OCI-LY1 (cell line): ENCODE measurements around the gene ASB8.

Experiments
- H2AFZ ChIP-seq: fragments of 200-600 bp; sonication (generic), shearing (Covaris generic); 2 replicates; pipeline ENCODE4 v1.6.0; 2014; ENCODE audit warnings: antibody characterized with exemption, mild to moderate bottlenecking, low read length
- H3F3A ChIP-seq: fragments of 200-600 bp; sonication (generic), shearing (Covaris generic); 2 replicates; pipeline ENCODE4 v1.6.0; 2014; ENCODE audit warnings: mild to moderate bottlenecking, antibody characterized with exemption, low read length, moderate library complexity; ENCODE audit not compliant: insufficient read depth
- H3K27ac ChIP-seq: fragments of 200-600 bp; sonication (generic); 2 replicates; pipeline ENCODE4 v1.5.1; 2014; ENCODE audit warnings: low read length, mixed run types, mild to moderate bottlenecking, low read depth; ENCODE audit not compliant: poor library complexity, severe bottlenecking
- H3K27me3 ChIP-seq: fragments of 200-600 bp; sonication (generic); 2 replicates; pipeline ENCODE4 v1.6.0; 2014; ENCODE audit warnings: antibody characterized with exemption, mild to moderate bottlenecking, low read length, moderate library complexity; ENCODE audit not compliant: insufficient read depth
- H3K36me3 ChIP-seq: fragments of 200-600 bp; sonication (generic); 2 replicates; pipeline ENCODE4 v1.6.1; 2014; ENCODE audit warnings: mild to moderate bottlenecking, antibody characterized with exemption, low read length, moderate library complexity, mixed read lengths; ENCODE audit not compliant: insufficient read depth
- H3K4me1 ChIP-seq: fragments of 200-600 bp; sonication (generic); 2 replicates; pipeline ENCODE4 v1.5.1; 2014; ENCODE audit warnings: mild to moderate bottlenecking, low read length, moderate library complexity; ENCODE audit not compliant: insufficient read depth, severe bottlenecking
- H3K4me2 ChIP-seq: fragments of 200-600 bp; sonication (generic), shearing (Covaris generic); 2 replicates; pipeline ENCODE4 v1.6.1; 2014; ENCODE audit warnings: low read length
- H3K4me3 ChIP-seq: fragments of 200-600 bp; sonication (generic); 2 replicates; pipeline ENCODE4 v1.5.1; 2014; ENCODE audit warnings: low read length, low read depth, mild to moderate bottlenecking, mixed read lengths; ENCODE audit not compliant: poor library complexity, severe bottlenecking
- H3K79me2 ChIP-seq: fragments of 200-600 bp; shearing (Covaris generic); 2 replicates; pipeline ENCODE4 v1.6.1; 2016; ENCODE audit warnings: mixed run types, low read length, mixed read lengths; ENCODE audit not compliant: insufficient read depth
- H3K9ac ChIP-seq: fragments of 200-600 bp; sonication (generic), shearing (Covaris generic); 2 replicates; pipeline ENCODE4 v1.6.1; 2014; ENCODE audit warnings: mild to moderate bottlenecking, low read length, mixed read lengths
- H3K9me2 ChIP-seq: fragments of 200-600 bp; sonication (generic), shearing (Covaris generic); 2 replicates; pipeline ENCODE4 v1.6.1; 2014; ENCODE audit warnings: low read depth, mild to moderate bottlenecking, low read length, mixed read lengths
- H3K9me3 ChIP-seq: fragments of 200-600 bp; shearing (Covaris generic); 2 replicates; pipeline ENCODE4 v1.6.1; 2014; ENCODE audit warnings: low read length, mixed read lengths
- H4K20me1 ChIP-seq: fragments of 200-600 bp; sonication (generic), shearing (Covaris generic); 2 replicates; pipeline ENCODE4 v1.6.0; 2016; ENCODE audit warnings: mild to moderate bottlenecking, low read length; ENCODE audit not compliant: insufficient read depth
- EZH2 ChIP-seq: fragments of 200-600 bp; sonication (generic), shearing (Covaris generic); IDR thresholded peaks from 2 replicates; pipeline ENCODE4 v1.8.0; 2017; ENCODE audit warnings: borderline replicate concordance, mixed run types, mild to moderate bottlenecking, antibody characterized with exemption, low read length, moderate library complexity, mixed read lengths
- TF ChIP-seq, protein P1 (sequence below): fragments of 200-600 bp; sonication (generic), shearing (Covaris generic); IDR thresholded peaks from 2 replicates; pipeline ENCODE4 v1.5.1; 2017; ENCODE audit warnings: mild to moderate bottlenecking, antibody characterized with exemption, low read length, moderate library complexity, mixed read lengths

Gene ASB8

DNA sequence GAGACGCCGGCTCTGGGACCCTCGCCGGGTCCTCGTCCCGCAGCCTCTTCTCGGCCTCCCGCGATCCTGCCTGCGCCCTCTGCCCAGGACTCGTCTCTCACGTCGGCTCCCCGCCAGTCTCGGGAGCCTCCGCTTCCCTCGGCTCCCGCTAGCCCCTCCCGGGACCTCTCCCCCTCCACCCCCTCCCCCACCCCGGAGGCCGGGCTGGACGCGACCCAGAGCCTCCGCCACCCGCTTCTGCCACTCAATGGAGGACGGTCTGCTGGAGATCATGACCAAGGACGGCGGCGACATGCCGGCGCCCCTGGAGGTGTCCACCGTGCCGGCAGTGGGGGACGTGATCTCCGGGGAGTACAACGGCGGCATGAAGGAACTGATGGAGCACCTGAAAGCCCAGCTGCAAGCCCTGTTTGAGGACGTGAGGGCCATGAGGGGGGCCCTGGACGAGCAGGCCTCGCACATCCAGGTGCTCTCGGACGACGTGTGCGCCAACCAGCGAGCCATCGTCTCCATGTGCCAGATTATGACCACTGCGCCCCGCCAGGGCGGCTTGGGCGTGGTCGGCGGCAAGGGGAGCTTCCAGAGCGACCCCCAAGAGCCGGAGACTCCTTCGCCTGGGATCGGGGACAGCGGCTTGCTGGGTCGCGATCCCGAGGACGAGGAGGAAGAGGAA lies 26.7 kb upstream of the ASB8 start:
- Histone ChIP-seq H3K4me1 (peaks cover 7% of the 10 kb centered on the region), H3K4me3 (peak overlapping the region; percentile 73), H2AFZ (no peak overlapping the region), H3K4me2 (peak overlapping the region; percentile 75), H3K27me3 (no peaks in the 10 kb centered on the region), H3K36me3 (no peaks in the 10 kb centered on the region), H3F3A (no peaks in the 10 kb centered on the region), H3K9me3 (no peaks in the 10 kb centered on the region), H3K79me2 (no peaks in the 10 kb centered on the region), H4K20me1 (no peaks in the 10 kb centered on the region), H3K27ac (no peak overlapping the region), H3K9me2 (no peaks in the 10 kb centered on the region), H3K9ac (no peak overlapping the region)
- TF ChIP-seq, protein P1, sequence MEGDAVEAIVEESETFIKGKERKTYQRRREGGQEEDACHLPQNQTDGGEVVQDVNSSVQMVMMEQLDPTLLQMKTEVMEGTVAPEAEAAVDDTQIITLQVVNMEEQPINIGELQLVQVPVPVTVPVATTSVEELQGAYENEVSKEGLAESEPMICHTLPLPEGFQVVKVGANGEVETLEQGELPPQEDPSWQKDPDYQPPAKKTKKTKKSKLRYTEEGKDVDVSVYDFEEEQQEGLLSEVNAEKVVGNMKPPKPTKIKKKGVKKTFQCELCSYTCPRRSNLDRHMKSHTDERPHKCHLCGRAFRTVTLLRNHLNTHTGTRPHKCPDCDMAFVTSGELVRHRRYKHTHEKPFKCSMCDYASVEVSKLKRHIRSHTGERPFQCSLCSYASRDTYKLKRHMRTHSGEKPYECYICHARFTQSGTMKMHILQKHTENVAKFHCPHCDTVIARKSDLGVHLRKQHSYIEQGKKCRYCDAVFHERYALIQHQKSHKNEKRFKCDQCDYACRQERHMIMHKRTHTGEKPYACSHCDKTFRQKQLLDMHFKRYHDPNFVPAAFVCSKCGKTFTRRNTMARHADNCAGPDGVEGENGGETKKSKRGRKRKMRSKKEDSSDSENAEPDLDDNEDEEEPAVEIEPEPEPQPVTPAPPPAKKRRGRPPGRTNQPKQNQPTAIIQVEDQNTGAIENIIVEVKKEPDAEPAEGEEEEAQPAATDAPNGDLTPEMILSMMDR = no peak
- no peak for TF ChIP-seq EZH2

DNA sequence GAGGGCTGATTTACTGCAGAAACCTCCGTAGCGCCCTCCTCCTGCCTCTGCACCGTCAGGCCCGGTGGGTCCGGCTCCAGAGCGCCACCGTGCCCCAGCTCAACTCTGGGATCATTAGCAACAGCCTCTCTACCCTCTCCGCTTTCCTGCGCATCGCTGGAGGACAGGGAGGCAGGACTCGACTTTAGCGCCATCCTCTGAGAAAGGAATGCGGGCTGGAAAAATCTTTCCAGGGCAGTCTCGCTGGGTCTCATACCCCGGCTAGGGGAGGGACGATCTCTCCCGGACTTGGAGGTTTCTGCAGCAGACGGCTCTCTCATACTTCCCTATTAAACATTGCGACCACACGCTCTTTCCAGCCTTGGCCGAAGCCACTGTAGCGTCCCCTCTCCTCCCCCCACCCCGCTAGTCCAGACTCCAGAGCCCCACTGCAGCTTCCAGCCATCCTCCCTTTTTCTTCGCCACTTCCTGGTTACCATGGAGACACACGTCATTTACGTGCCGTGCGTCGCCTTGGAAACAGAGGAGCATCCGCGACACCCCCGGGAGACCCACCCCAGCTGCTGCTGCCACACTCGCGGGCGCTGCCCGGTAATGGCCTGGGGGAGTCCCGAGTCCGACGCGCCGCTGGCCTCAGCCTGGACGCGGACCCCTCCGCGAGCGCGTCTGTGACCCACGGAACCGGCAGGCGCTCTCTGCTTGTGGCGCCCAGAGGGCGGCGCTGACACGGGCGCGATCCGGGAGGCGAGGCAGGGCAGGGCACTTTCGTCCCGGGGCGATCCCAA lies 26.0 kb upstream of the ASB8 start, which contains the start of gene CCDC184:
CCDC184 (plus strand) TSS at position 554 of the 785 bp plus-strand sequence. CDS start 479 bp downstream, outside the sequence.
- H3K9me3 ChIP-seq = no peaks in the 10 kb centered on the region
- TF ChIP-seq, protein P1 = peak; percentile 60
- no peak for TF ChIP-seq EZH2
- H3K36me3 ChIP-seq = no peaks in the 10 kb centered on the region
- H3K27me3 ChIP-seq = no peaks in the 10 kb centered on the region
- peaks cover 7% of the 10 kb centered on the region for H3K4me1 ChIP-seq
- no peaks in the 10 kb centered on the region for H3K79me2 ChIP-seq
- H3K27ac ChIP-seq = no peak within 1 kb of the TSS
- H3F3A ChIP-seq = no peaks in the 10 kb centered on the region
- H3K9me2 ChIP-seq = no peaks in the 10 kb centered on the region
- H4K20me1 ChIP-seq = no peaks in the 10 kb centered on the region
- peak within 1 kb of the TSS; percentile 75 for H3K4me2 ChIP-seq
- no peak within 1 kb of the TSS for H2AFZ ChIP-seq
- peak within 1 kb of the TSS; percentile 28; the same call in 1 of the 2 replicates for H3K9ac ChIP-seq
- peak within 1 kb of the TSS; percentile 73 for H3K4me3 ChIP-seq

DNA sequence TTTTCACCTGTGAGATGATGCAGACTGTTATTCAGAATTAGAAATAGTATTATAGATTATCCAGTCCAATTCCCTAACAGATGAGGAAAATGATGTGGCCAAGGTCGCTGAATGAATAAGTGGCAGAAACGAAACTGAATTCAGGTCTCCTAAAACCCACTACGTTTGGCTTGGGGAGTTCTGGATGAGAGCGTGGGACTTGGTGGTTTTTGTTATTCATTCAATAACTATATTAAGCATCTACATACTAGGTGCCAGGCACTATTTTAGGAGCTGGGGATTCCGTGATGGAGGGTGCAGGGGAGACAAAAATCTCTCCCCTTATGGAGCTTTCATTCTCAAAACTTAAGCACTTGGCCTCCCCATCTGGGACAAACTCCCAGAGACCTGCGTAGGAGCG lies 25.3 kb upstream of the ASB8 start:
- Histone ChIP-seq H3K9ac (peak overlapping the region; percentile 28; the same call in 1 of the 2 replicates), H3K4me3 (peak overlapping the region; percentile 73), H3K4me1 (peaks cover 7% of the 10 kb centered on the region), H3K9me3 (no peaks in the 10 kb centered on the region), H3K9me2 (no peaks in the 10 kb centered on the region), H3F3A (no peaks in the 10 kb centered on the region), H4K20me1 (no peaks in the 10 kb centered on the region), H3K27ac (no peak overlapping the region), H3K79me2 (no peaks in the 10 kb centered on the region), H3K36me3 (no peaks in the 10 kb centered on the region), H2AFZ (no peak overlapping the region), H3K4me2 (peak overlapping the region; percentile 75), H3K27me3 (no peaks in the 10 kb centered on the region)
- TF ChIP-seq EZH2 = no peak
- TF ChIP-seq, protein P1 = no peak
